HG03060 (cell line): Measurements from ENCODE around the gene FAM53B.

Experiments
- ATAC-seq: cut with Tn5 transposase; IDR thresholded peaks from one replicate; pipeline ENCODE4 v1.9.1; 2021; ENCODE audit warnings: low read depth, moderate number of reproducible peaks; ENCODE audit not compliant: unreplicated experiment

The FAM53B gene

GRCh38 chr10:124652200-124652599 lies 92.0 kb downstream of the FAM53B start:
- no peak for ATAC-seq

- ATAC-seq, result no peak
Measured at GRCh38 chr10:124651402-124651891, 92.7 kb downstream of the FAM53B start.

GRCh38 chr10:124650820-124651401 lies 93.3 kb downstream of the FAM53B start:
- ATAC-seq, result no peak

GRCh38 chr10:124650263-124650662 lies 93.9 kb downstream of the FAM53B start:
- no peak for ATAC-seq

GRCh38 chr10:124649214-124649613 lies 95.0 kb downstream of the FAM53B start:
- no peak for ATAC-seq

GRCh38 chr10:124648738-124649137 lies 95.4 kb downstream of the FAM53B start:
- no peak for ATAC-seq

DNA sequence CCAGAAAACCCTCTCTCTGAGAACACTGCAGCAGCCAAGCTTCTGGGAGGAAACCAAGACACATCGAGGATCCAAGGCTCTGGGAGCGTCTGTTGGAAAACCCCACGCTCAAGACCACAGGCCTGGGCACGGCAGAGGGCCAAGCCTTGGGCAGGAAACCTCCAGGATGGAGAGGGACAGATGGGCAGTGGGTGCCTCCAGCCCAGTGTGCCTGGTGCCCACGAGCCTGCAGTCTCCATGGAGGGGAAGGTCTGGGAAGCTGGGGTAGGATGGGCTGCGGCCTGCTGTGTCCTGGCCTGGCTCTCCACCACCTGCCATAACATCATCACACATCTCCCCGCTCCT lies 96.1 kb downstream of the FAM53B start:
- no peak for ATAC-seq

- ATAC-seq, result no peak
Measured at GRCh38 chr10:124647421-124648130, 96.6 kb downstream of the FAM53B start.

DNA sequence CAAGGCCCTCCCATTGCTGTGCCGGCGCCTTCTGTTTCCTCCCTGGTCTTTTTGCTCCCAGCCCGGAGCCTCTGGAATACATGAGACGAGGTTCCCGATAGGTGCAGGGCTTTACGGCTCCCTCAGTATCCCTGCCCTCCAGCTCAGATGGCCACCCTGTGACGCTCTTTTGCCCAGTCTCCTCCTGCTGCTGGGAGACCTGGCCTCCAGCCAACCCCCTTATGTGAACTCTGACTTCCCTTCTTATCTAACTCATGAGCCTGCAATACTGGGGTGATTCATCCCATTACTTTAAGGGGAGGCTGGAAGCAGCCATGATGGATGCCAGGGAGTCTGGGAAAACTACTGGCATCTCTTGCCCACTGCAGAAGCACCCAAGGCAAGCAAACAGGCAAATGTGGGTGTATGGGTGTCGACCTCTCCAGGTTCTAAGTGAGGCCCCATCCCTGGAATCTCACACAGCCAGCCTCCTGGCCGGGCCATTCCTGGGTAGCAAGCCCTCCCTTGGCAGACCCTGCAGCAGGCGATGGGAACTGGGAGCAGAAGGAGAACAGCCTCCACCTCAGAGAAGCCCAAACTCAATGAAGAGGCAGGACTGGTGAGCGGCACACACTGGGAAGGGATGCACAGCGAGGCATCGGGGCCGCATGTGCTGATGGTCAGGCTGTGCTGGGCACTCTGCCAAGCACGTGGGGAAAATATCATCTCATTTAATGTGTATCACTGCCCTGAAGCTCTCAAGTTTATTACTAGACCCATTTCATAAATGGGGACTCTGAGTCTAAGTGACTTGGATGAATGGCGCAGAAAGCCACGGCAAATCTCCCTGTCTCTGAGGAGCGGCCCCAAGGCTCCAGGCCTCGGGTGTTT lies 97.5 kb downstream of the FAM53B start:
- ATAC-seq, result no peak

GRCh38 chr10:124645467-124646095 lies 98.6 kb downstream of the FAM53B start:
- ATAC-seq, result no peak

DNA sequence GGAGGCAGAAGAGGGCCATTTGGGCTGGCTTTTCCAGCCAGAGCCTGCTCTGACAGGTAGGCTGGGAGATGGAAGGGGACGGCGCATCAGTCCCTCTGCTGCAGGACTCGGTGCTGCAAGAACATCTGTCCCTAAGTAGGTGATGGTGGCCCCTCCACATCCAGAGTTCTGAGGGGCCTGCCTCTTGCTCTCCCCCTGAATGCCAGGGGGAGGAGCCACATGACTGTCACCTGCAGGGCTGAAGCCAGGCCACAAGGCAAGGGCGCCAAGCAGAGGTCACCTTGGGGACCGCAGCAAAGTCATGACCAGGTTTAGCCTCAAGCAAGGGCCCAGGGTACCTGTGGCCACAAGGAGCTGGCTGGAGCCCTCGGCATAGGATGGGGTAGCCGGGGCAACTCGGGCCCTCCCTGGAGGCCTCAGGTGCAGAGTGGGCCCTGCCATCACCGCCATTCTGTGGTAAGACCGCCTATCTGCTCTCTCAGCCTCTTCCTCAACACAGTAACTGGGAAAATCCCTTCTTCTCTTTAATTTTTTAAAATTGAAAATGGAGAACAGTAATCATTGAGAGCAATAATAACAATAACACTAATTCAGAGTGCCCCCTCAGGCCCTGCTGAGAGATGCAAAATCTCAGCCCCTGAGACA lies 99.3 kb downstream of the FAM53B start:
- ATAC-seq, result no peak

GRCh38 chr10:124644236-124644635 lies 99.9 kb downstream of the FAM53B start:
- no peak for ATAC-seq

- no peak for ATAC-seq
Measured at GRCh38 chr10:124643330-124644009, 100.7 kb downstream of the FAM53B start.

- no peak for ATAC-seq
Measured at GRCh38 chr10:124642088-124642710, 102.0 kb downstream of the FAM53B start.

DNA sequence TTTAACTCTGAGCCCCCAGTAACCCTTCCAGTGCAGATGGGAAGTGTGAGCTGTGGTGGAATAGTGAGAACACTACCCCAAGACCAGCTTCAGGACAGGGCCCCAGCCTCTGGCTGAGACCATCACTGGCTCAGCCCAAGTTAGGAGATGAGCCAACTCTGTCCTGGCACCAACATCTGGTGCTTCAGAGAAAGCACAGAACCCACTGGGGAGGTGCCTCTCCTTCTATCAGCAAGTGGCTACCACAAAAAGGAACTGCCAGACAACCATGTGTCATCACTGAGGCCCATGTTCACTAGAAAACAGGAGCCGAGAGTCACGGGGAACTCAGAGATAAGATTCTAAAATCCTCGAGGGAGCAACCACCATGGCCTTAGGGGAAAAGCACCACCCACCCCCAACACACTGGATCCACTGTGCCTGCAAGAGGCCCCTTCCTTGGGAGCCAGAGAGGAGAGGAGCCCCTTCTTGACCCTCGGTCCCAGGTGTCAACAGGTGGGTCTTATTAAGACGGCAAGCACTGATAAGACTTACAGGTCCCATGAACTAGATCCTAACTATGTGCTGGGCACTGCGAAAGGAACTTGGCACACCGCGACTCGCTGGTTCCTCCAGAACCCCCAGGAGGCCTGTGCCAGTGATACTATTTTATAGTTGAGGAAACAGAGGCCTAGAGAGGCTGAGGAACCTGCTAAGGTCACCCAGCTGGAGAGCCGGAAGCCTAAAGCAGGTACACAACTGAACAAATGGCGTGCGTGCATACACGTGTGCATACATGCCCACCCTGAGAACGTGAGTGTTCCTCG lies 102.7 kb downstream of the FAM53B start:
- ATAC-seq, result peak; percentile 30

GRCh38 chr10:124640538-124641231 lies 103.5 kb downstream of the FAM53B start:
- ATAC-seq, result peak; percentile 30

- ATAC-seq, result no peak
Measured at GRCh38 chr10:124640056-124640455, 104.1 kb downstream of the FAM53B start.

GRCh38 chr10:124639646-124640045 lies 104.5 kb downstream of the FAM53B start:
- ATAC-seq, result no peak
